GM12878 (cell line): ENCODE data around the gene PCP4L1. TPM values are rescaled to one million over a fixed set of nuclear protein-coding genes. Genes with fewer than 3 reads are reported as not detected.

Experiments
- ATAC-seq: fragments of 200-7000 bp; cut with Tn5 transposase; 3 replicates; pipeline ENCODE4 v1.9.1; 2020; ENCODE audit warnings: mild to moderate bottlenecking, moderate library complexity
- BruUV-seq: library from RNA; stranded (reverse); fragments of 400-500 nt; replicated peaks from 2 replicates; lab custom pipeline; 2021; lab: Mats Ljungman, UMichigan
- CTCF ChIA-PET: fragments of 300-600 bp; sonication (Branson Sonifier 250); formaldehyde crosslinking; extraction: SDS; loops from one replicate; lab custom pipeline; 2021; ENCODE audit warnings: inconsistent platforms; lab: Yijun Ruan, JAX
- POLR2A ChIA-PET: fragments of 350-600 bp; formaldehyde crosslinking; extraction: SDS; loops from one replicate; lab custom pipeline; 2021; ENCODE audit warnings: inconsistent platforms; lab: Charles Lee
- RAD21 ChIA-PET: fragments of 300-600 bp; sonication (Branson Sonifier 250); formaldehyde crosslinking; loops from one replicate; lab custom pipeline; 2023; ENCODE audit warnings: antibody characterized with exemption; ENCODE audit not compliant: unreplicated experiment; lab: Charles Lee
- SMC1A ChIA-PET: fragments of 300-600 bp; sonication (Branson Sonifier 250); formaldehyde crosslinking; loops from one replicate; lab custom pipeline; 2023; ENCODE audit not compliant: unreplicated experiment, uncharacterized antibody; lab: Charles Lee
- DNase-seq: peaks from one replicate; pipeline ENCODE4 v3.0.0-alpha.2; 2011; ENCODE audit warnings: low read depth, low spot score
- FAIRE-seq: peaks from 3 replicates; lab custom pipeline; 2011; peaks lifted over from hg19 to GRCh38; lab: Jason Lieb, UNC
- H2AFZ ChIP-seq: 2 replicates; pipeline ENCODE4 v1.6.0; 2011; ENCODE audit warnings: low read depth, low read length, control low read depth; ENCODE audit not compliant: control insufficient read depth
- H3K27ac ChIP-seq: 2 replicates; pipeline ENCODE4 v1.5.1; 2011; ENCODE audit warnings: control low read depth; ENCODE audit not compliant: control insufficient read depth, insufficient read depth
- H3K27me3 ChIP-seq, 2 experiments: replicated peaks in 1 of 2; 2 replicates each; pipeline versions ENCODE4 v1.6.0 to v1.6.1; 2011; ENCODE audit warnings: low read length in 1 of 2; ENCODE audit not compliant: control insufficient read depth in 2 of 2, insufficient read depth in 2 of 2
- H3K36me3 ChIP-seq, 2 experiments: 2 replicates each; pipeline ENCODE4 v1.5.1; 2011; ENCODE audit warnings: low read length in 1 of 2; ENCODE audit not compliant: control insufficient read depth in 2 of 2, insufficient read depth in 2 of 2
- H3K4me1 ChIP-seq: 2 replicates; pipeline ENCODE4 v1.6.1; 2011; ENCODE audit warnings: mild to moderate bottlenecking, low read length, moderate library complexity, mixed read lengths; ENCODE audit not compliant: control insufficient read depth, insufficient read depth
- H3K4me2 ChIP-seq: 2 replicates; pipeline ENCODE4 v1.6.0; 2011; ENCODE audit warnings: control low read depth; ENCODE audit not compliant: control insufficient read depth, insufficient read depth
- H3K4me3 ChIP-seq: fragments of 200-600 bp; sonication (generic); 2 replicates; pipeline ENCODE4 v1.5.1; 2016
- H3K79me2 ChIP-seq: 2 replicates; pipeline ENCODE4 v1.6.0; 2011; ENCODE audit warnings: low read length; ENCODE audit not compliant: control insufficient read depth, insufficient read depth
- H3K9ac ChIP-seq: 2 replicates; pipeline ENCODE4 v1.8.0; 2011; ENCODE audit warnings: low read length, control low read depth, mixed read lengths; ENCODE audit not compliant: control insufficient read depth, insufficient read depth
- H3K9me3 ChIP-seq: replicated peaks from 3 replicates; pipeline ENCODE4 v1.5.1; 2011; ENCODE audit warnings: mild to moderate bottlenecking, low read length; ENCODE audit not compliant: control insufficient read depth, insufficient read depth
- H4K20me1 ChIP-seq: 2 replicates; pipeline ENCODE4 v1.6.0; 2011; ENCODE audit not compliant: control insufficient read depth, insufficient read depth
- DPF2 ChIP-seq: fragments of 450-650 bp; IDR thresholded peaks from 2 replicates; pipeline ENCODE4 v1.6.1; 2017; ENCODE audit warnings: mild to moderate bottlenecking
- ESRRA ChIP-seq: IDR thresholded peaks from 2 replicates; pipeline ENCODE4 v1.6.1; 2012; ENCODE audit warnings: mild to moderate bottlenecking, low read length, improper control_type of control experiment
- JUND ChIP-seq: IDR thresholded peaks from 2 replicates; pipeline ENCODE4 v1.6.1; 2012; ENCODE audit warnings: low read depth, mild to moderate bottlenecking, low read length, improper control_type of control experiment, moderate library complexity
- NFIC ChIP-seq: IDR thresholded peaks from 2 replicates; pipeline ENCODE4 v1.6.1; 2012; ENCODE audit warnings: low read depth, mild to moderate bottlenecking, inconsistent platforms, low read length, moderate library complexity
- NR2C1 ChIP-seq: fragments of 450-650 bp; IDR thresholded peaks from 2 replicates; pipeline ENCODE4 v1.6.1; 2017; ENCODE audit warnings: antibody characterized with exemption, mild to moderate bottlenecking, moderate library complexity
- POU2F2 ChIP-seq: IDR thresholded peaks from 3 replicates; pipeline ENCODE4 v1.6.1; 2011; ENCODE audit warnings: low read depth, mild to moderate bottlenecking, low read length, borderline replicate concordance
- ZBED1 ChIP-seq: IDR thresholded peaks from 2 replicates; pipeline ENCODE4 v1.6.1; 2016; ENCODE audit warnings: borderline replicate concordance
- ZNF687 ChIP-seq: fragments of 450-650 bp; IDR thresholded peaks from 2 replicates; pipeline ENCODE4 v1.6.1; 2017; ENCODE audit warnings: mild to moderate bottlenecking, moderate library complexity
- WGBS: methylation state at CpG from one replicate; pipeline ENCODE4 v1.1.6; 2016; ENCODE audit warnings: low lambda C conversion rate; ENCODE audit not compliant: insufficient replicate concordance, insufficient coverage; ENCODE audit errors: missing lambda C conversion rate; 5-methylcytosine and 5-hydroxymethylcytosine counted together
- in situ Hi-C: fragments of 300-500 bp; cut with MboI; formaldehyde crosslinking; loops from 9 replicates; pipeline ENCODE4 v1.14.3; 2018; ENCODE audit warnings: mixed read lengths
- intact Hi-C: fragments of 100-400 bp; cut with micrococcal nuclease; formaldehyde crosslinking; loops from one replicate; pipeline ENCODE4 v1.14.2; 2022; ENCODE audit not compliant: unreplicated experiment
- polyA plus RNA-seq, 11 experiments: library from polyadenylated mRNA; depleted of rRNA in 4 of 11; unstranded in 6 of 11; stranded (reverse) in 5 of 11; fragments of >200 nt; fragmentation: Nextera tagmentation in 4 of 11; fragmentation: Illumina TruSeq in 1 of 11; extraction: Ambion mirVana in 4 of 11; extraction: Trizol in 1 of 11; gene quantifications; 1 replicate in 1 of 11; 2 replicates in 10 of 11; pipeline versions ENCODE4 v1.2.1 to v1.2.3, GENCODE V29; 2011 to 2016; ENCODE audit warnings: inconsistent platforms in 2 of 11, missing spikeins in 2 of 11, low read depth in 1 of 11
- total RNA-seq, 4 experiments: library from RNA; depleted of rRNA in 3 of 4; stranded (reverse); fragments of >200 nt in 3 of 4; fragmentation: Illumina TruSeq in 1 of 4; extraction: Trizol in 1 of 4; gene quantifications; 2 replicates each; pipeline versions ENCODE4 v1.2.1 to v1.2.3, GENCODE V29; 2013 to 2021

Gene PCP4L1
- total and polyA plus RNA-seq, 10 of the 15 experiments (the other 5 are each of a cell fraction or from before 2014, with no cell fraction given) = 1.0 to 5.2 (median 2.8) TPM

- Histone ChIP-seq H3K4me3 (no peak overlapping the region), H3K9ac (no peak overlapping the region), H3K4me1 (peaks cover 6% of the 10 kb centered on the region; the same call in 1 of the 2 replicates), H3K9me3 (no peaks in the 10 kb centered on the region), H3K79me2 (no peaks in the 10 kb centered on the region), H3K27me3 (no peaks in the 10 kb centered on the region), H2AFZ (no peak overlapping the region), H4K20me1 (no peaks in the 10 kb centered on the region), H3K4me2 (no peak overlapping the region), H3K27ac (no peak overlapping the region), H3K36me3 (no peaks in the 10 kb centered on the region)
- FAIRE-seq = no peak
- CTCF ChIA-PET = interaction anchor here (1.3 to 2.0 kb wide), 2 partner anchors 21 to 66 kb away, joined by 3 to 7 read pairs; no protein-coding TSS in a partner anchor
- no peak for DNase-seq
- 28% methylated on average over 3 of the region's 3 CpGs for WGBS
- SMC1A ChIA-PET = interaction anchor here (0.6 to 0.8 kb wide), 3 partner anchors 10 to 37 kb away, joined by 3 read pairs; no protein-coding TSS in a partner anchor
- POLR2A ChIA-PET = interaction anchor here (0.6 to 1.0 kb wide), 2 partner anchors 17 to 83 kb away, joined by 3 to 4 read pairs; no protein-coding TSS in a partner anchor
- RAD21 ChIA-PET = interaction anchor here (0.7 kb wide), 2 partner anchors 36 to 39 kb away, joined by 3 read pairs; no protein-coding TSS in a partner anchor
- TF ChIP-seq ESRRA (no peak), POU2F2 (no peak), NFIC (no peak), ZNF687 (no peak), NR2C1 (no peak), JUND (no peak), DPF2 (no peak), ZBED1 (no peak)
- ATAC-seq = no peak
- intact Hi-C loops (no loop called here), in situ Hi-C loops (no loop called here)
- BruUV-seq = no TSS peak
Observed at GRCh38 chr1:161266202-161266601, 7.7 kb downstream of the PCP4L1 start.
